Measurements from ENCODE around the gene NOC4L. TPM values are rescaled to one million over a fixed set of nuclear protein-coding genes. Genes with fewer than 3 reads are reported as not detected.
"Not testable (repeated sequence)": the region's sequence is repeated elsewhere in the genome, so short reads cannot be mapped to it uniquely, and the experiment has no call there.

Gene NOC4L
- total RNA-seq, 1 donor from 2014 or later, result 10.0 TPM

DNA sequence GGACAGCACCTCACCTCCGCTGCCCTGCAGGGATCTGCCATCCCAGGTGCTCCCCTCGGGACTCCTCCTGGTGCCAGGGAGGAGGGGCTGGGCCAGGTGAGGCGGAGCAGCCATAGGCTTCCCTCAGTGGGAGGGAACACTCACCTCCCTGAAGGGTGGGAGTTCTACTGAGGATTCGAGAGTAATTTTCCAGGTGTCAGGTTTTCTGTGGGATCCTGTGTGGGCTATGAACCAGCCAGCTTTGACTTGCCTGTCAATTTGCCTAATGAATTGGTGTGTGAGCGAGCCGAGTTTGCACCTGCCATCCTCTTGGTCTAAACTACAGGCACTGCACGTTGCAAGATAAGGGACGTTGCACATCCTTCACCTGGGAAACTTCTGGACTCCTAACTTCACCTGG is 50.3 kb downstream of the NOC4L start:
- TF ChIP-seq, protein P1, sequence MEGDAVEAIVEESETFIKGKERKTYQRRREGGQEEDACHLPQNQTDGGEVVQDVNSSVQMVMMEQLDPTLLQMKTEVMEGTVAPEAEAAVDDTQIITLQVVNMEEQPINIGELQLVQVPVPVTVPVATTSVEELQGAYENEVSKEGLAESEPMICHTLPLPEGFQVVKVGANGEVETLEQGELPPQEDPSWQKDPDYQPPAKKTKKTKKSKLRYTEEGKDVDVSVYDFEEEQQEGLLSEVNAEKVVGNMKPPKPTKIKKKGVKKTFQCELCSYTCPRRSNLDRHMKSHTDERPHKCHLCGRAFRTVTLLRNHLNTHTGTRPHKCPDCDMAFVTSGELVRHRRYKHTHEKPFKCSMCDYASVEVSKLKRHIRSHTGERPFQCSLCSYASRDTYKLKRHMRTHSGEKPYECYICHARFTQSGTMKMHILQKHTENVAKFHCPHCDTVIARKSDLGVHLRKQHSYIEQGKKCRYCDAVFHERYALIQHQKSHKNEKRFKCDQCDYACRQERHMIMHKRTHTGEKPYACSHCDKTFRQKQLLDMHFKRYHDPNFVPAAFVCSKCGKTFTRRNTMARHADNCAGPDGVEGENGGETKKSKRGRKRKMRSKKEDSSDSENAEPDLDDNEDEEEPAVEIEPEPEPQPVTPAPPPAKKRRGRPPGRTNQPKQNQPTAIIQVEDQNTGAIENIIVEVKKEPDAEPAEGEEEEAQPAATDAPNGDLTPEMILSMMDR (IDR thresholded peaks at IDR 0.05; ENCODE audit: insufficient read depth, low read length, severe bottlenecking), result no peak
- Histone ChIP-seq H3K27me3 (ENCODE audit: control insufficient read depth, insufficient read depth, low read length) (no peaks in the 10 kb centered on the region), H3K4me3 (ENCODE audit: low read depth, low read length) (no peak overlapping the region), H3K36me3 (ENCODE audit: control insufficient read depth, insufficient read depth, low read length) (no peaks in the 10 kb centered on the region)
- DNase-seq (ENCODE audit: low read depth) (no peak), FAIRE-seq (no peak)

DNA sequence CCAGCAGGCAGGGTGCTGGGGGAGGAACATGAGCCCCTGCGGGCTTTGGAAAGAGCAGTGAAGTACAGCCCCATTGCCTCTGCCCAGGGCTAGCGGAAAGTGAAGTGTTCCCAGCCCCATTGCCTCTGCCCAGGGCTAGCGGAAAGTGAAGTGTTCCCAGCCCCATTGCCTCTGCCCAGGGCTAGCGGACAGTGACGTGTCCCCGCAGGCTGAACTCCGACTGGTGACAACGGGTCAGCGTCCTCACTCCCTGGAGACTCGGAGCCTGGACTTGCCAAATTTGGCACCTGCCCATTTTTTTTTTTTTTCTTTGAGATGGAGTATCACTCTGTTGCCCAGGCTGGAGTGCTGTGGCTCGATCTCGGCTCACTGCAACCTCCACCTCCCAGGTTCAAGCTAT is 51.0 kb downstream of the NOC4L start:
- H3K4me3 ChIP-seq (ENCODE audit: low read depth, low read length); H3K27me3 ChIP-seq (ENCODE audit: control insufficient read depth, insufficient read depth, low read length); FAIRE-seq; DNase-seq (ENCODE audit: low read depth); H3K36me3 ChIP-seq (ENCODE audit: control insufficient read depth, insufficient read depth, low read length): not testable (repeated sequence)

DNA sequence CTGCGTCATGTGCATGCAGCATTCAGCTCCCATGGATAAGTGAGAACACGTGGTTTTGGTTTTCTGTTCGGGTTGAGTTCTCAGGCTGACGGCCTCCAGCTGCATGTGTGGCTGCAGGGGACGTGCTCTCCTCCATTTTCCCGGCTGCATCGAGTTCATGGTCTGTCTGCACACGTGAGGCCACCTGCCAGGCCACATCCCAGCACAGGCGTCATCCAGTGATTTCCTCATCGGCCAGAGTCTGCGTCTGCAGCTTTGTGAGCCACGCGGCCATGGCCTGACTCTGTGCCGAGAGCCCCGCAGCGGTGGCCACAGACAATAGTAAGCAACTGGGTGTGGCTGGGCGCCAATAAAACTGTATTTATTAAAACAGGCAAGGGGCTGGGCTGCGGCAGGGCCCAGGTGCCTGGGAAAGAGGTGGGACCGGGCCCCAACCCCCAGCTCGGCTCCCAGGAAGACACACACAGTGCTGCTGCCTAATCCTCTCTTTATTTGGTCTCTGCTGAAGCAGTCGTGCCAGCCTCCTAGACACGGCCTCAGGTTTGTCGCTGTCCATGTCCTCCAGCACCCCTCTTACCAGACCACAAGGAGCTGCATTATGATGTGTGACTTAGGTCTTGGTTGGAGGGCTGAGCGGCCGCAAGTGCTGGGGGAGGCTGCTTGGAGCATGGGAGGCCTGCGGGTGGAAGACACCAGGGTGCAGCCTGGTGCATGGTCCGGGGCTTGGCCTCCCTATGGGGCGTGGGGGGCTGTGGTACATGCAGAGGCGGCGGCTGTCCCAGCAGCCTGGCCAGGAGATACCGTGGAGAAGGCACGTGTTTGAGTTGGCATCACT is 52.0 kb downstream of the NOC4L start:
- TF ChIP-seq, protein P1 (IDR thresholded peaks at IDR 0.05; ENCODE audit: insufficient read depth, low read length, severe bottlenecking), result no peak
- H3K27me3 ChIP-seq (ENCODE audit: control insufficient read depth, insufficient read depth, low read length), result no peaks in the 10 kb centered on the region
- DNase-seq (ENCODE audit: low read depth), result no peak

DNA sequence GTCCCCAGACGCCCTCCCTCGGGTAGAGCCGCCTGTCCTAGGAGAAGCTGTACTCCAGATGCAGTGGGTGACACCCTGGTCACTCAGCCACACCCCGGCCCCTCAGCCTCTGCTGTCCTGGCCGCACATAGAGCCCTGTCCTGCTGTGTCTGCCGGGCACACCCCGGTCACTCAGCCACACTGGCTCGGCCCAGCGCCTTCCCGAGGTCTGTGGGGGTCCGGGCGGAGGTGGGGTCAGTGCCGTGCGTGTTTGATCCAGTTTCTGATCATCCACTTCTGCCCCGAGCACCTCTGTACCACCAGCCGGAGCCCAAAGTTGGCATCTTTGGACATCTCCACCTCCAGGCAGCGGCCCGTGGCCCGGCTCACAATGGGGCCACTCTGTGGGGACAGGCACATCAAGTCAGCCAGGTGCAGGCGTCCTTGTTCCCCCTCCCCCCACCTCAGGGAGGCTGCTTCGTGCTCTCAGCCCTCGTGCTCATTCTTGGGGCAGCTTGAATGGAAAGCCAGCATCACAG is 52.7 kb downstream of the NOC4L start:
- TF ChIP-seq, protein P1 (IDR thresholded peaks at IDR 0.05; ENCODE audit: insufficient read depth, low read length, severe bottlenecking), result no peak
- no peaks in the 10 kb centered on the region for H3K27me3 ChIP-seq (ENCODE audit: control insufficient read depth, insufficient read depth, low read length)
- no peak for FAIRE-seq

More for the DNA sequence above, 52.0 kb downstream of the NOC4L start:
- FAIRE-seq, result no peak
- Histone ChIP-seq H3K36me3 (ENCODE audit: control insufficient read depth, insufficient read depth, low read length) (no peaks in the 10 kb centered on the region), H3K4me3 (ENCODE audit: low read depth, low read length) (no peak overlapping the region)

DNA sequence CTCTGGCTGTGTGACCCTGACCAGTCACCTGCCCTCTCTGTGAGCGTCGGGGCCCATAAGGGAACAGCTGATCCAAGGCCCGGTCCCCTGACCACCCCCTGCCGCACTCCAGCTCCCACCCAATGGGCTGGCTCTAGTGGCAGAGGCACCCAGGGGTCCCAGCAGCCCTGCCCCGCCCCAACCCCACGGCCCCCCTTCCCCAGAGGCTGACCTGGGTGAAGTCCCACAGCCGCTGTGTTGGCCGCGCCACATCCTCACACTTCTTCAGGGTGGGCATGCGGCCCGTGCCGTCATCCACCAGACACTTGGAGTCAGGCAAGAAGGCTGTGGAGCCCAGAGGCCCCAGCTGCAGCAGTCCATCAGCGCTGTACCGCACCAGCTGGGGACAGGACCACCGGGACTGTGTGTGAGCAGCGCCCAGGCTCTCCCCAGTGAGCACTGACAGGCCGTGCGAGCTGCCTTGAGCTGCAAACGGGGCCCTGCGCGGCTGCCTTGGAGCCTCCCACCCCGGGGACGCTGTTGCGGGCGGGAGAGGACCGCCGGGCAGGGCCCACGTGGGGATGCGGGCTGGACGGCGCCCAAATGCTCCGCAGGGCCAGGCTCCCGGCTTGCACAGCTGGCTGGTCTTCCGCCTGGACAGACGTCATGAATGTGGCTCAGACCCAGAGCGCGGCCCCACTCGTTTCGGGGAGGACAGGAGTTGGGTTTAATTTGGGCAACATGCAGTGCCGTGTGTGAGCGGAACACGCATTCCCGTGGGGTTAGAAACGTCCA is 53.5 kb downstream of the NOC4L start:
- Histone ChIP-seq H3K4me3 (ENCODE audit: low read depth, low read length) (no peak overlapping the region), H3K36me3 (ENCODE audit: control insufficient read depth, insufficient read depth, low read length) (no peaks in the 10 kb centered on the region), H3K27me3 (ENCODE audit: control insufficient read depth, insufficient read depth, low read length) (no peaks in the 10 kb centered on the region)
- TF ChIP-seq, protein P1 (IDR thresholded peaks at IDR 0.05; ENCODE audit: insufficient read depth, low read length, severe bottlenecking), result no peak
- FAIRE-seq (no peak), DNase-seq (ENCODE audit: low read depth) (no peak)

More for the DNA sequence above, 52.7 kb downstream of the NOC4L start:
- no peak for DNase-seq (ENCODE audit: low read depth)
- no peak overlapping the region for H3K4me3 ChIP-seq (ENCODE audit: low read depth, low read length)
- H3K36me3 ChIP-seq (ENCODE audit: control insufficient read depth, insufficient read depth, low read length), result no peaks in the 10 kb centered on the region

DNA sequence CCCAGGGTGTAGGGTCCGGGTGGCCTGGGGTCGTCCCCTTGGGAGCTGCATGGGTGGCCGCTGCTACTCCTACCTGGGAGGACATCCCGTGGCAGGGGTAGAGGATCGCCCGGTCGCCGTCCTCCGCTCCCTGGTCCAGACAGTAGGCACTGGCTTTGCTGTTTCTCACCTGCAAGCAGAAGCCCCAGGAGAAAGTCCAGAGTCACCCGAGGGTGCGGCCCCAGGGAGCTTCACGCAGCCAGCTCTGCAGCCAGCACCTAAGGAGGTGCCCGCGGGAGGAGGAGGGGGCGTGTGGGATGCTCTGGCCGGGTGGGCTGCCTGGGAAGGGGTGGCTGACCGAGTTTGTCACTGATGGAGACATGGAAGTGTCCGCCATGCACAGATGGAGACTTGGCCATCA is 54.8 kb downstream of the NOC4L start:
- DNase-seq (ENCODE audit: low read depth) (no peak), FAIRE-seq (no peak)
- Histone ChIP-seq H3K4me3 (ENCODE audit: low read depth, low read length) (no peak overlapping the region), H3K27me3 (ENCODE audit: control insufficient read depth, insufficient read depth, low read length) (no peaks in the 10 kb centered on the region), H3K36me3 (ENCODE audit: control insufficient read depth, insufficient read depth, low read length) (no peaks in the 10 kb centered on the region)
- TF ChIP-seq, protein P1 (IDR thresholded peaks at IDR 0.05; ENCODE audit: insufficient read depth, low read length, severe bottlenecking), result no peak
